Left kidney (tissue), 8 donors: ENCODE results near the gene MTFP1. TPM values are rescaled to one million over a fixed set of nuclear protein-coding genes. Genes with fewer than 3 reads are reported as not detected.

Experiments
- DNase-seq: peaks from one replicate; pipeline ENCODE4 v3.0.0-alpha.2; 2013
- long read RNA-seq, 8 donors: transcript quantifications; one replicate each; lab custom pipeline, GENCODE V29; 2026
- polyA plus RNA-seq: library from polyadenylated mRNA; unstranded; fragments of 120-200 nt; gene quantifications from one replicate; pipeline ENCODE4 v1.2.1, GENCODE V29; 2013; ENCODE audit not compliant: insufficient read length

Gene MTFP1
- polyA plus RNA-seq: 7.8 TPM
- long read RNA-seq, donor 1, transcript MTFP1-201 (4 exons, 1,370 nt): major isoform, 9 of 14 reads
- long read RNA-seq, donor 1, partial matches to known transcripts: 0 of 14 reads
- long read RNA-seq, donor 1, other reads (novel, unspliced or antisense): 0 of 14 reads
- long read RNA-seq, donor 2, transcript MTFP1-201 (4 exons, 1,370 nt): major isoform, 8 of 12 reads
- long read RNA-seq, donor 2, partial matches to known transcripts: 0 of 12 reads
- long read RNA-seq, donor 2, other reads (novel, unspliced or antisense): 0 of 12 reads
- long read RNA-seq, donor 3, transcript MTFP1-201 (4 exons, 1,370 nt): major isoform, 7 of 11 reads
- long read RNA-seq, donor 3, partial matches to known transcripts: 0 of 11 reads
- long read RNA-seq, donor 3, other reads (novel, unspliced or antisense): 0 of 11 reads
- long read RNA-seq, donor 4, partial matches to known transcripts: 0 of 1 reads
- long read RNA-seq, donor 4, other reads (novel, unspliced or antisense): 0 of 1 reads
- long read RNA-seq, donor 5, transcript MTFP1-201 (4 exons, 1,370 nt): major isoform, 26 of 29 reads
- long read RNA-seq, donor 5, partial matches to known transcripts: 0 of 29 reads
- long read RNA-seq, donor 5, other reads (novel, unspliced or antisense): 0 of 29 reads
- long read RNA-seq, donor 6, transcript MTFP1-201 (4 exons, 1,370 nt): major isoform, 7 of 8 reads
- long read RNA-seq, donor 6, partial matches to known transcripts: 0 of 8 reads
- long read RNA-seq, donor 6, other reads (novel, unspliced or antisense): 0 of 8 reads
- long read RNA-seq, donor 7, transcript MTFP1-201 (4 exons, 1,370 nt): major isoform, 15 of 19 reads
- long read RNA-seq, donor 7, partial matches to known transcripts: 0 of 19 reads
- long read RNA-seq, donor 7, other reads (novel, unspliced or antisense): 0 of 19 reads
- long read RNA-seq, donor 8, partial matches to known transcripts: 0 of 2 reads
- long read RNA-seq, donor 8, other reads (novel, unspliced or antisense): 0 of 2 reads

GRCh38 chr22:30425616-30426387 is at the start of gene MTFP1:
MTFP1 (plus strand) TSS chr22:30425768; CDS start chr22:30425880, 112 bp downstream.
- DNase-seq: peak; percentile 67

GRCh38 chr22:30380011-30380410 is 45.6 kb upstream of the MTFP1 start:
- no peak for DNase-seq

- DNase-seq: no peak
Measured at GRCh38 chr22:30381264-30381663, 44.3 kb upstream of the MTFP1 start.

GRCh38 chr22:30382340-30382739 is 43.2 kb upstream of the MTFP1 start:
- no peak for DNase-seq

GRCh38 chr22:30383061-30383460 is 42.5 kb upstream of the MTFP1 start:
- DNase-seq: no peak

GRCh38 chr22:30385942-30386341 is 39.6 kb upstream of the MTFP1 start:
- DNase-seq: no peak

GRCh38 chr22:30386608-30386959 is 39.0 kb upstream of the MTFP1 start:
- no peak for DNase-seq

- peak; percentile 80 for DNase-seq
Measured at GRCh38 chr22:30386960-30387827, 38.4 kb upstream of the MTFP1 start, which contains the start of gene RNF215. RNF215 (minus strand) TSS chr22:30387411; CDS start chr22:30387313, 98 bp downstream.

- no peak for DNase-seq
Measured at GRCh38 chr22:30390974-30391691, 34.4 kb upstream of the MTFP1 start.

- no peak for DNase-seq
Measured at GRCh38 chr22:30392661-30393321, 32.8 kb upstream of the MTFP1 start.

GRCh38 chr22:30393322-30393680 is 32.3 kb upstream of the MTFP1 start:
- no peak for DNase-seq

- no peak for DNase-seq
Measured at GRCh38 chr22:30393885-30394284, 31.7 kb upstream of the MTFP1 start.

GRCh38 chr22:30396871-30397655 is 28.5 kb upstream of the MTFP1 start, which contains the start of gene SEC14L2:
SEC14L2 (plus strand) TSS chr22:30397018; CDS start chr22:30397117, 99 bp downstream.
- DNase-seq: peak; percentile 50

- no peak for DNase-seq
Measured at GRCh38 chr22:30397656-30398635, 27.6 kb upstream of the MTFP1 start.

GRCh38 chr22:30398685-30399680 is 26.6 kb upstream of the MTFP1 start:
- no peak for DNase-seq

- no peak for DNase-seq
Measured at GRCh38 chr22:30399718-30400117, 25.9 kb upstream of the MTFP1 start.
